Tibial nerve (tissue), 4 donors: ENCODE measurements around the gene PLPP4. TPM values are rescaled to one million over a fixed set of nuclear protein-coding genes. Genes with fewer than 3 reads are reported as not detected.
"Not testable (repeated sequence)": the region's sequence is repeated elsewhere in the genome, so short reads cannot be mapped to it uniquely, and the experiment has no call there.

Experiments used
- DNase-seq, 2 donors: peaks; one replicate each; pipeline ENCODE4 v3.0.0-alpha.2; 2019; ENCODE audit warnings: low spot score in 2 of 2
- H3K27ac ChIP-seq, 4 donors: fragments of 200-600 bp; sonication (generic) in 3 of 4; one replicate each; pipeline ENCODE4 v1.5.1; 2017 to 2019; ENCODE audit warnings: mild to moderate bottlenecking in 1 of 4
- H3K27me3 ChIP-seq, 2 donors: fragments of 200-600 bp; sonication (generic) in 1 of 2; one replicate each; pipeline versions ENCODE4 v1.5.1 to v1.6.0; 2017 to 2019
- H3K36me3 ChIP-seq, 3 donors: fragments of 200-600 bp; sonication (generic); one replicate each; pipeline ENCODE4 v1.5.1; 2018 to 2019
- H3K4me1 ChIP-seq, 4 donors: fragments of 200-600 bp; sonication (generic) in 3 of 4; one replicate each; pipeline ENCODE4 v1.5.1; 2017 to 2019
- H3K4me3 ChIP-seq, 4 donors: fragments of 200-600 bp; sonication (generic) in 3 of 4; one replicate each; pipeline ENCODE4 v1.5.1; 2017 to 2019; ENCODE audit warnings: mild to moderate bottlenecking in 1 of 4, moderate library complexity in 1 of 4
- H3K9me3 ChIP-seq, 4 donors: fragments of 200-600 bp; sonication (generic) in 3 of 4; one replicate each; pipeline ENCODE4 v1.5.1; 2017 to 2019
- CTCF ChIP-seq, 5 experiments: fragments of 200-600 bp in 3 of 5; fragments of 450-650 bp in 2 of 5; sonication (generic) in 3 of 5; IDR thresholded peaks; one replicate each; pipeline ENCODE4 v1.5.1; 2016 to 2019; ENCODE audit warnings: antibody characterized with exemption in 5 of 5, mild to moderate bottlenecking in 3 of 5, moderate library complexity in 2 of 5
- EP300 ChIP-seq, 2 donors: sonication (generic); formaldehyde crosslinking; IDR thresholded peaks; one replicate each; pipeline ENCODE4 v1.6.1; 2017; ENCODE audit warnings: antibody characterized with exemption in 2 of 2, mild to moderate bottlenecking in 1 of 2
- POLR2A ChIP-seq, 2 donors: fragments of 450-650 bp; IDR thresholded peaks; one replicate each; pipeline ENCODE4 v1.6.1; 2017; ENCODE audit warnings: antibody characterized with exemption in 2 of 2, mild to moderate bottlenecking in 2 of 2, moderate library complexity in 2 of 2
- WGBS, 2 donors: methylation state at CpG; one replicate each; pipeline ENCODE4 v1.1.5; 2018; 5-methylcytosine and 5-hydroxymethylcytosine counted together
- total RNA-seq, 4 donors: library from RNA; depleted of rRNA; stranded (reverse); fragments of >200 nt; gene quantifications; one replicate each; pipeline ENCODE4 v1.1.0, GENCODE V29; 2016

The PLPP4 gene
- total RNA-seq, 4 donors from 2014 or later: not detected

GRCh38 chr10:120499883-120500282 is 42.9 kb downstream of the PLPP4 start:
- WGBS, 2 donors: 74 to 85% methylated on average over 3 of the region's 3 CpGs
- H3K9me3 ChIP-seq: no peaks in the 10 kb centered on the region
- H3K27ac ChIP-seq: no peak overlapping the region
- H3K36me3 ChIP-seq: no peaks in the 10 kb centered on the region
- H3K4me3 ChIP-seq: no peak overlapping the region
- DNase-seq: no peak
- TF ChIP-seq EP300 (IDR thresholded peaks at IDR 0.05): no peak
- TF ChIP-seq POLR2A (IDR thresholded peaks at IDR 0.05): no peak
- no peak for TF ChIP-seq CTCF (IDR thresholded peaks at IDR 0.05)
- no peaks in the 10 kb centered on the region for H3K27me3 ChIP-seq
- no peaks in the 10 kb centered on the region for H3K4me1 ChIP-seq

- DNase-seq: no peak
- Histone ChIP-seq H3K27ac (no peak overlapping the region), H3K27me3 (no peaks in the 10 kb centered on the region), H3K4me3 (no peak overlapping the region), H3K9me3 (no peaks in the 10 kb centered on the region), H3K36me3 (no peaks in the 10 kb centered on the region), H3K4me1 (no peaks in the 10 kb centered on the region)
- 62 to 66% methylated on average over 3 of the region's 3 CpGs for WGBS, 2 donors
- no peak for TF ChIP-seq EP300 (IDR thresholded peaks at IDR 0.05)
- no peak for TF ChIP-seq POLR2A (IDR thresholded peaks at IDR 0.05)
- TF ChIP-seq CTCF (IDR thresholded peaks at IDR 0.05): no peak
Observed at GRCh38 chr10:120503689-120504088, 46.7 kb downstream of the PLPP4 start.

- H3K27me3 ChIP-seq, DNase-seq, H3K4me1 ChIP-seq, H3K27ac ChIP-seq, H3K4me3 ChIP-seq, H3K36me3 ChIP-seq, H3K9me3 ChIP-seq: not testable (repeated sequence)
- 82 to 84% methylated on average over 4 of the region's 4 CpGs for WGBS, 2 donors
Observed at GRCh38 chr10:120504227-120504626, 47.2 kb downstream of the PLPP4 start.

GRCh38 chr10:120505056-120505455 is 48.0 kb downstream of the PLPP4 start:
- H3K9me3 ChIP-seq: no peaks in the 10 kb centered on the region

GRCh38 chr10:120505866-120506265 is 48.8 kb downstream of the PLPP4 start:
- Histone ChIP-seq H3K27me3 (no peaks in the 10 kb centered on the region), H3K36me3 (no peaks in the 10 kb centered on the region), H3K4me1 (no peaks in the 10 kb centered on the region), H3K9me3 (no peaks in the 10 kb centered on the region), H3K4me3 (no peak overlapping the region), H3K27ac (no peak overlapping the region)
- DNase-seq: no peak
- 45 to 59% methylated on average over 4 of the region's 4 CpGs for WGBS, 2 donors
- no peak for TF ChIP-seq POLR2A (IDR thresholded peaks at IDR 0.05)

More at GRCh38 chr10:120505056-120505455, 48.0 kb downstream of the PLPP4 start:
- no peak overlapping the region for H3K27ac ChIP-seq
- H3K4me3 ChIP-seq: no peak overlapping the region
- 69 to 77% methylated on average over 3 of the region's 3 CpGs for WGBS, 2 donors
- DNase-seq: no peak
- no peaks in the 10 kb centered on the region for H3K4me1 ChIP-seq
- no peak for TF ChIP-seq POLR2A (IDR thresholded peaks at IDR 0.05)
- no peak for TF ChIP-seq EP300 (IDR thresholded peaks at IDR 0.05)
- TF ChIP-seq CTCF (IDR thresholded peaks at IDR 0.05): no peak
- H3K27me3 ChIP-seq: no peaks in the 10 kb centered on the region
- H3K36me3 ChIP-seq: no peaks in the 10 kb centered on the region

GRCh38 chr10:120506674-120507073 is 49.6 kb downstream of the PLPP4 start:
- H3K9me3 ChIP-seq: no peaks in the 10 kb centered on the region
- no peaks in the 10 kb centered on the region for H3K27me3 ChIP-seq
- no peak for DNase-seq
- TF ChIP-seq CTCF (IDR thresholded peaks at IDR 0.05) (no peak), POLR2A (IDR thresholded peaks at IDR 0.05) (no peak), EP300 (IDR thresholded peaks at IDR 0.05) (no peak)
- H3K36me3 ChIP-seq: no peaks in the 10 kb centered on the region
- H3K4me3 ChIP-seq: no peak overlapping the region
- no peaks in the 10 kb centered on the region for H3K4me1 ChIP-seq
- WGBS, 2 donors: 74 to 86% methylated on average over 3 of the region's 3 CpGs
- H3K27ac ChIP-seq: no peak overlapping the region
